ENCODE results near the gene MAP2K6.

MAP2K6 gene

GRCh38 chr17:69518951-69519350 lies 104.5 kb downstream of the MAP2K6 start:
- H3K4me3 ChIP-seq (ENCODE audit: low read depth, low read length) = no peak overlapping the region
- H3K36me3 ChIP-seq (ENCODE audit: control insufficient read depth, insufficient read depth, low read length) = peaks cover 24% of the 10 kb centered on the region
- peaks cover 4% of the 10 kb centered on the region; the same call in 1 of the 2 replicates for H3K9me3 ChIP-seq (ENCODE audit: control insufficient read depth, insufficient read depth, low read depth, low read length)
- H3K27me3 ChIP-seq (ENCODE audit: control insufficient read depth, insufficient read depth, low read length) = no peaks in the 10 kb centered on the region
- H3K27ac ChIP-seq (ENCODE audit: low read depth, low read length) = no peak overlapping the region
- H3K9ac ChIP-seq (ENCODE audit: low read length) = no peak overlapping the region
- no peaks in the 10 kb centered on the region for H3K4me1 ChIP-seq (ENCODE audit: control insufficient read depth, insufficient read depth, low read length)

- Histone ChIP-seq H3K27me3 (ENCODE audit: control insufficient read depth, insufficient read depth, low read length) (no peaks in the 10 kb centered on the region), H3K4me1 (ENCODE audit: control insufficient read depth, insufficient read depth, low read length) (no peaks in the 10 kb centered on the region), H3K27ac (ENCODE audit: low read depth, low read length) (no peak overlapping the region), H3K9ac (ENCODE audit: low read length) (no peak overlapping the region), H3K36me3 (ENCODE audit: control insufficient read depth, insufficient read depth, low read length) (peaks cover 43% of the 10 kb centered on the region), H3K4me3 (ENCODE audit: low read depth, low read length) (no peak overlapping the region), H3K9me3 (ENCODE audit: control insufficient read depth, insufficient read depth, low read depth, low read length) (no peaks in the 10 kb centered on the region)
These were observed 108.9 kb downstream of the MAP2K6 start for GRCh38 chr17:69523244-69523861.

DNA sequence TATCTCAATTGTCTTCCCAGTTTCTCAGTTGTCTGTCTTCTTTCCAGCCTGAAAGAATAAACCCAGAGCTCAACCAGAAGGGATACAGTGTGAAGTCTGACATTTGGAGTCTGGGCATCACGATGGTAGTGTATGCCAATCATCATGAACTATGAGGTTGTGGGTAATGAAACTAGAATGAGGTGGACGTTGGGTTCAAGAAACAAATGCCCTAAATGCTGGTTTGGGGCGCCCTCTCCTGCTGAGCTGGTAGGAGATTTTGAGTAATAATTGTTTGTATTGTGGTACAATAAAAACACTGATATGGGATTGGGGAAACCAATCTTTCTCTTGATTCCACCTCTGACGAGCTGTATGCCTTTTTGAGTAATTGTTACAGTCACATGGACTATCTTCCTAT lies 110.4 kb downstream of the MAP2K6 start:
- Histone ChIP-seq H3K27me3 (ENCODE audit: control insufficient read depth, insufficient read depth, low read length) (no peaks in the 10 kb centered on the region), H3K36me3 (ENCODE audit: control insufficient read depth, insufficient read depth, low read length) (peaks cover 30% of the 10 kb centered on the region), H3K27ac (ENCODE audit: low read depth, low read length) (no peak overlapping the region), H3K9ac (ENCODE audit: low read length) (no peak overlapping the region), H3K4me3 (ENCODE audit: low read depth, low read length) (no peak overlapping the region), H3K9me3 (ENCODE audit: control insufficient read depth, insufficient read depth, low read depth, low read length) (no peaks in the 10 kb centered on the region), H3K4me1 (ENCODE audit: control insufficient read depth, insufficient read depth, low read length) (no peaks in the 10 kb centered on the region)

GRCh38 chr17:69525920-69526841 lies 111.7 kb downstream of the MAP2K6 start:
- no peaks in the 10 kb centered on the region for H3K9me3 ChIP-seq (ENCODE audit: control insufficient read depth, insufficient read depth, low read depth, low read length)
- H3K4me3 ChIP-seq (ENCODE audit: low read depth, low read length) = no peak overlapping the region
- no peak overlapping the region for H3K27ac ChIP-seq (ENCODE audit: low read depth, low read length)
- H3K36me3 ChIP-seq (ENCODE audit: control insufficient read depth, insufficient read depth, low read length) = peaks cover 25% of the 10 kb centered on the region
- H3K4me1 ChIP-seq (ENCODE audit: control insufficient read depth, insufficient read depth, low read length) = no peaks in the 10 kb centered on the region
- H3K9ac ChIP-seq (ENCODE audit: low read length) = no peak overlapping the region
- no peaks in the 10 kb centered on the region for H3K27me3 ChIP-seq (ENCODE audit: control insufficient read depth, insufficient read depth, low read length)

DNA sequence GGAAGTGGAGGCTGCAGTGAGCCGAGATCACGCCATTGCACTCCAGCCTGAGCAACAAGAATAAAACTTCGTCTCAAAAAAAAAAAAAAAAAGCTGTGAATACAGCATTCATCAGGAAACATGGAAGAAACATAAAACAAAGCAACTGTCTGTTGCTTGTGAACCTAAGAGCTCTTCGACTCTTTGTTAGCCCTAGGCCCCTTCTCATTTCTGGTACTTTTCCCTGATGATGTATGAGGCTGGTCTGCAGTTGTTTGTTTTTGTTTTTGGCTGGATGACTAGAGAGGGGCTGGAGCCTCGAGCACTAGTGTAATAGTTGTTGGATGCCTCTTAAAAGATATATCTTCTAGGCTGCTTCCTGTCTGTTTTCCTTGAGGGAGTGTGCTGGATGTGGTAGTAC lies 113.5 kb downstream of the MAP2K6 start:
- no peaks in the 10 kb centered on the region for H3K9me3 ChIP-seq (ENCODE audit: control insufficient read depth, insufficient read depth, low read depth, low read length)
- no peak overlapping the region for H3K9ac ChIP-seq (ENCODE audit: low read length)
- H3K36me3 ChIP-seq (ENCODE audit: control insufficient read depth, insufficient read depth, low read length) = peaks cover 30% of the 10 kb centered on the region
- no peaks in the 10 kb centered on the region for H3K27me3 ChIP-seq (ENCODE audit: control insufficient read depth, insufficient read depth, low read length)
- H3K4me3 ChIP-seq (ENCODE audit: low read depth, low read length) = no peak overlapping the region
- no peak overlapping the region for H3K27ac ChIP-seq (ENCODE audit: low read depth, low read length)
- peaks cover 1% of the 10 kb centered on the region; the same call in 1 of the 2 replicates for H3K4me1 ChIP-seq (ENCODE audit: control insufficient read depth, insufficient read depth, low read length)

DNA sequence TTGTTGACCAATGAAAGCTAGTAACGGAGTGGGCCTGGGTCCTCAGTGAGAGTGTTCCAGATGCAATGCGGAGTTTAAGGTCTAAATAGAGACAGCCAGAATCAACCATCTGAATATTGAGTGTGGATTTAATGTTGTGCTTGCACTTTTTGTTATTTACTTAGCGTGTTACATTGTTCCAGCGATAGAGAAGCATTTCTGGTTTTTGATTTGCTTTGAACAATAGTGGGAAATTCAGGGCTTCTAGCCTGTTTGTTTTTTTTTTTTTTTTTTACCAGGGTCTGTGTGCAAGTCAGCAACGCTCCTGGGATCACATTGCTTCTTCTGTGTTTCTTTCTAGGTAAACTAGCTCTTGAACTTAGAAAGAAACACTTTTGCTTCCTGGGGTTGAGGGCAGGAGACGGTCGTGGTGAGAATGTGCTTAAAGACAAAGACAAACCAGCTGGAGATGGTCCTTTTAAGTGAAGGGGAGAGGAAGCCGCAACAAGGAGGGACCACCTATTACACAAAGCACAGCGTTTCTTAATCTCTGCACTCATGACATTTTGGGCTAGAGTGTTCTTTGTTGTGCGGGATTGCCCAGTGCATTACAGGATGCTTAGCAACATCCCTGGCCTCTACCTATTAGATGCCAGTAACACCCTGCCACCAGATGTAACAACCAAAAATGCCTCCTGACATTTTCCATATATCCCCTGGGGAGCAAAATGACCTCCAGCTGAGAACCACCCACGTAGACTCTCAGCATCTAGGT lies 119.2 kb downstream of the MAP2K6 start:
- Histone ChIP-seq H3K4me1 (ENCODE audit: control insufficient read depth, insufficient read depth, low read length) (peaks cover 23% of the 10 kb centered on the region), H3K27ac (ENCODE audit: low read depth, low read length) (peak overlapping the region; percentile 30; the same call in 1 of the 2 replicates), H3K9ac (ENCODE audit: low read length) (peak overlapping the region; percentile 3), H3K4me3 (ENCODE audit: low read depth, low read length) (no peak overlapping the region), H3K36me3 (ENCODE audit: control insufficient read depth, insufficient read depth, low read length) (peaks cover 10% of the 10 kb centered on the region; the same call in 1 of the 2 replicates), H3K9me3 (ENCODE audit: control insufficient read depth, insufficient read depth, low read depth, low read length) (no peaks in the 10 kb centered on the region), H3K27me3 (ENCODE audit: control insufficient read depth, insufficient read depth, low read length) (no peaks in the 10 kb centered on the region)

DNA sequence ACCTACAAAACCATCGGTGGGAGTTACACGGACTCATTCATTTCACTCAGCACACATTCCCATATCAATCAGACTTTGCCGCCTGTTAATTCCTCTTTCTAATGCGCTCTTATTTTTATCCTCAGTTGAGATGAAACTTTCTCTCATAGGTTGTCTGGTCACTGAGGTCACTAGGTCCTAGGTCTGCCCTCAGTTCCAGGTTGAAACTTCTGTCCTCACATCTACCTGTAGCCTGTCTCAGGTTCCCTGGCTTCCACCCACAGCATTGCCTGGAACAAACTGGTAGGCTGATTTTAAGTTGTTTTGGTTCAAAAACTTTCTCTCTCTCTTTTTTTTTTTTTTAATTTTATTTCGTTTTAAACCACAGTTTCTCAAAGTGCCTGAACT lies 119.7 kb downstream of the MAP2K6 start:
- H3K4me1 ChIP-seq (ENCODE audit: control insufficient read depth, insufficient read depth, low read length) = peaks cover 23% of the 10 kb centered on the region
- H3K27ac ChIP-seq (ENCODE audit: low read depth, low read length) = no peak overlapping the region
- no peak overlapping the region for H3K9ac ChIP-seq (ENCODE audit: low read length)
- no peak overlapping the region for H3K4me3 ChIP-seq (ENCODE audit: low read depth, low read length)
- H3K27me3 ChIP-seq (ENCODE audit: control insufficient read depth, insufficient read depth, low read length) = no peaks in the 10 kb centered on the region
- peaks cover 10% of the 10 kb centered on the region; the same call in 1 of the 2 replicates for H3K36me3 ChIP-seq (ENCODE audit: control insufficient read depth, insufficient read depth, low read length)
- H3K9me3 ChIP-seq (ENCODE audit: control insufficient read depth, insufficient read depth, low read depth, low read length) = no peaks in the 10 kb centered on the region

DNA sequence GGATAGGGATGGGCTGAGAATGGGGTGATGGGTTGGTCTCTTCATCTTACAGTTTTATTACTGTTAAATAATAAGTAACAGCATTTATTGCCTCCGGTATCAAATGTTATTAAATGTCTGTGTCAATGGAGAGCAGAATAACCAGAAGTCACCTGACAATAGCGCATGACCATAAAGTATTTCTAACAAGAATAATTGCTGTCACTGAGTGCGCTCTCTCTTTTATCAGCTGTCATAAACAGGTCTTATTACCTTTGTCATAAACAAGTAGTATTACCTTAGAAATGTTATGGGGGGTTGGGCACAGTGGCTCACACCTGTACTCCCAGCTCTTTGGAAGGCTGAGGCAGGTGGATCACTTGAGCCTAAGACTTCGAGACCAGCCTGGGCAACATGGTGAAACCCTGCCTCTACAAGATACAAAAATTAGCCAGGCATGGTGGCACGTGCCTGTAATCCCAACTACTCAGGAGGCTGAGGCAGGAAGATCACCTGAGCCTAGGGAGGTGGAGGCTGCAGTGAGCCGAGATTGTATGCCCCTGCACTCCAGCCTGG lies 120.6 kb downstream of the MAP2K6 start:
- Histone ChIP-seq H3K9me3 (ENCODE audit: control insufficient read depth, insufficient read depth, low read depth, low read length) (no peaks in the 10 kb centered on the region), H3K27ac (ENCODE audit: low read depth, low read length) (no peak overlapping the region), H3K36me3 (ENCODE audit: control insufficient read depth, insufficient read depth, low read length) (peaks cover 10% of the 10 kb centered on the region; the same call in 1 of the 2 replicates), H3K9ac (ENCODE audit: low read length) (no peak overlapping the region), H3K4me1 (ENCODE audit: control insufficient read depth, insufficient read depth, low read length) (peaks cover 28% of the 10 kb centered on the region), H3K4me3 (ENCODE audit: low read depth, low read length) (no peak overlapping the region), H3K27me3 (ENCODE audit: control insufficient read depth, insufficient read depth, low read length) (no peaks in the 10 kb centered on the region)

DNA sequence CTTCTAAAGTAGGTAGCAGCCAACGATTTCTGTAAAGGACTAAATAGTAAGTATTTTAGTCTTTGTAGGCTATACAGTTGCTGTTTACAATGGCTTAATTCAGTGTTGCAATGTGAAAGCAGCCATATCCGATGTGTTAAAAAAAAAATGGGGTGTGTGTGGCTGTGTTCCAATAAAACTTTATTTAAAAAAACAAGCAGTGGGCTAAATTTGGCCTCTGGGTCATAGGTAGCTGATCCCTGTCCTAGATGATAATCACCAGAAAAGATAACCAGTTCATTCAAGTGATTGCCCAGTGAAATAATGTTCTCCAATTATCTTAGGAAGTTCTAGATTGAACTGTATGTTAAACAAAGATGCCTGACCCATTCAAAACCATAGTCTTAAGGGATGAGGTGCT lies 124.3 kb downstream of the MAP2K6 start:
- Histone ChIP-seq H3K27me3 (ENCODE audit: control insufficient read depth, insufficient read depth, low read length) (no peaks in the 10 kb centered on the region), H3K36me3 (ENCODE audit: control insufficient read depth, insufficient read depth, low read length) (peaks cover 12% of the 10 kb centered on the region), H3K27ac (ENCODE audit: low read depth, low read length) (no peak overlapping the region), H3K9ac (ENCODE audit: low read length) (no peak overlapping the region), H3K4me1 (ENCODE audit: control insufficient read depth, insufficient read depth, low read length) (peaks cover 20% of the 10 kb centered on the region), H3K9me3 (ENCODE audit: control insufficient read depth, insufficient read depth, low read depth, low read length) (no peaks in the 10 kb centered on the region), H3K4me3 (ENCODE audit: low read depth, low read length) (no peak overlapping the region)

GRCh38 chr17:69539274-69539673 lies 124.8 kb downstream of the MAP2K6 start:
- Histone ChIP-seq H3K4me1 (ENCODE audit: control insufficient read depth, insufficient read depth, low read length) (peaks cover 15% of the 10 kb centered on the region), H3K27ac (ENCODE audit: low read depth, low read length) (no peak overlapping the region), H3K9ac (ENCODE audit: low read length) (no peak overlapping the region), H3K27me3 (ENCODE audit: control insufficient read depth, insufficient read depth, low read length) (no peaks in the 10 kb centered on the region), H3K9me3 (ENCODE audit: control insufficient read depth, insufficient read depth, low read depth, low read length) (no peaks in the 10 kb centered on the region), H3K4me3 (ENCODE audit: low read depth, low read length) (no peak overlapping the region), H3K36me3 (ENCODE audit: control insufficient read depth, insufficient read depth, low read length) (peaks cover 12% of the 10 kb centered on the region)

All from HUES6 (cell line).